PFSK-1 (cell line): Measurements from ENCODE around the gene LIPG.

ENCODE experiments used
- FOXP2 ChIP-seq: optimal IDR thresholded peaks from 2 replicates; pipeline ENCODE3; 2011; ENCODE audit warnings: borderline replicate concordance, control low read depth, inconsistent platforms; ENCODE audit not compliant: insufficient read depth; ENCODE audit errors: extremely low read length, extremely low read depth
- POLR2AphosphoS5 ChIP-seq: IDR thresholded peaks from 2 replicates; pipeline ENCODE4 v1.6.1; 2012; ENCODE audit warnings: low read depth, mild to moderate bottlenecking, control low read depth, low read length, moderate library complexity
- REST ChIP-seq, 2 experiments: IDR thresholded peaks; 2 replicates each; pipeline versions ENCODE4 v1.6.1 to v1.8.0; 2011 to 2012; ENCODE audit warnings: low read depth in 2 of 2, low read length in 2 of 2, control low read depth in 1 of 2, inconsistent platforms in 1 of 2, mild to moderate bottlenecking in 1 of 2, moderate library complexity in 1 of 2; ENCODE audit not compliant: insufficient read depth in 1 of 2
- SIN3A ChIP-seq: IDR thresholded peaks from 2 replicates; pipeline ENCODE4 v1.6.1; 2012; ENCODE audit warnings: mild to moderate bottlenecking, low read length, moderate library complexity, borderline replicate concordance; ENCODE audit not compliant: insufficient read depth
- TAF1 ChIP-seq: IDR thresholded peaks from 2 replicates; pipeline ENCODE4 v1.6.1; 2012; ENCODE audit warnings: low read length, control low read depth, borderline replicate concordance; ENCODE audit not compliant: insufficient read depth

The LIPG gene

GRCh38 chr18:49610022-49610445 lies 48.2 kb downstream of the LIPG start:
- no peak for TF ChIP-seq SIN3A
- no peak for TF ChIP-seq FOXP2
- TF ChIP-seq POLR2AphosphoS5 = no peak
- no peak for TF ChIP-seq TAF1
- TF ChIP-seq REST (IDR thresholded peaks at IDR 0.05; ENCODE audit: insufficient read depth in 1 of 2, low read depth in 2 of 2, low read length in 2 of 2) = no peak

- TF ChIP-seq FOXP2 (no peak), SIN3A (no peak), POLR2AphosphoS5 (no peak)
Measured at GRCh38 chr18:49611316-49611715, 49.5 kb downstream of the LIPG start.

GRCh38 chr18:49612515-49613033 lies 50.7 kb downstream of the LIPG start:
- TF ChIP-seq REST (IDR thresholded peaks at IDR 0.05; ENCODE audit: insufficient read depth in 1 of 2, low read depth in 2 of 2, low read length in 2 of 2) = no peak
- TF ChIP-seq TAF1 = no peak
- TF ChIP-seq SIN3A = no peak
- no peak for TF ChIP-seq POLR2AphosphoS5
- TF ChIP-seq FOXP2 = no peak

GRCh38 chr18:49613141-49613640 lies 51.3 kb downstream of the LIPG start:
- TF ChIP-seq SIN3A (no peak), POLR2AphosphoS5 (no peak), TAF1 (no peak), REST (IDR thresholded peaks at IDR 0.05; ENCODE audit: insufficient read depth in 1 of 2, low read depth in 2 of 2, low read length in 2 of 2) (no peak), FOXP2 (no peak)

- TF ChIP-seq TAF1 = no peak
- no peak for TF ChIP-seq SIN3A
- no peak for TF ChIP-seq POLR2AphosphoS5
- no peak for TF ChIP-seq FOXP2
- TF ChIP-seq REST (IDR thresholded peaks at IDR 0.05; ENCODE audit: insufficient read depth in 1 of 2, low read depth in 2 of 2, low read length in 2 of 2) = no peak
Measured at GRCh38 chr18:49613641-49614151, 51.8 kb downstream of the LIPG start.
